NCI-H1694 (cell line): ENCODE measurements around the gene TNFRSF25.

Experiments used
- DNase-seq: peaks from one replicate; lab custom pipeline; 2025; lab: John Stamatoyannopoulos, UW

Gene TNFRSF25

GRCh38 chr1:6487804-6488484 lies 22.0 kb upstream of the TNFRSF25 start:
- DNase-seq, result no peak

GRCh38 chr1:6486433-6487011 lies 20.5 kb upstream of the TNFRSF25 start:
- DNase-seq, result peak; percentile 71

- no peak for DNase-seq
Observed at GRCh38 chr1:6485168-6486101, 19.5 kb upstream of the TNFRSF25 start.

DNA sequence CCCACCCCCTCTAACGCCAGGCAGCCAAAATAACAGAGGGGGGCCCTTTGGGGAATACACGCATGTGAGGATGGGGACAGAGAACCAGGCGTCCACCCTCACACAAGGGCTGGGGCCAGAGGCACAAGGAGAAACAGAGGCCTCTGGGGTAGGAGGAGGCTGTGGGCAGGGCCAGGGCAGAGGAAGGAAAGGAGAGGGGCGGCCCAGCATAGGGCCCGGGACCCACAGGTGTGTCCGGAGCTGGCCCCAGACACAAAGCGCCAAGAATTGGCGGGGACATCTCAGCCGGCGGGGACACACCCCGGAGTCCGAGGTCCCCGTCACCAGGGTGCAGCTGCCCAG lies 18.8 kb upstream of the TNFRSF25 start:
- DNase-seq, result no peak

DNA sequence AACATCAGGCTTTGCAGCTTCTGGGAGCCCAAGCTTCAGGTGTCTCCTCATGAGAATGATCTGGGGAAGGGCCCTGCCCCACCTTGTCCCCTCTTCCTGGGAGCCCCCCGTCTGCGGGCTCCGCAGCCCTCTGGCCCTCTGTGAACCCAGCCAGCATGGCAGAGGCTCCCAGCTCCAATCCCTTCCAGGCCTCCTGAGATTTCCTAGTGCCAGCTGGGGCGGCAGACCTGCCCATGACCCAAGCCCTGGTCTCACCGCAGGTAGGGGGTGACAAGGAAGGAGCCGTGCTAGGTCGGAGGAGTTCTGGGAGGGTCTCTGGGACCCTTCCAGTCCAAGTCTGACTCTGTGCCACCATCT lies 17.8 kb upstream of the TNFRSF25 start:
- DNase-seq, result no peak

DNA sequence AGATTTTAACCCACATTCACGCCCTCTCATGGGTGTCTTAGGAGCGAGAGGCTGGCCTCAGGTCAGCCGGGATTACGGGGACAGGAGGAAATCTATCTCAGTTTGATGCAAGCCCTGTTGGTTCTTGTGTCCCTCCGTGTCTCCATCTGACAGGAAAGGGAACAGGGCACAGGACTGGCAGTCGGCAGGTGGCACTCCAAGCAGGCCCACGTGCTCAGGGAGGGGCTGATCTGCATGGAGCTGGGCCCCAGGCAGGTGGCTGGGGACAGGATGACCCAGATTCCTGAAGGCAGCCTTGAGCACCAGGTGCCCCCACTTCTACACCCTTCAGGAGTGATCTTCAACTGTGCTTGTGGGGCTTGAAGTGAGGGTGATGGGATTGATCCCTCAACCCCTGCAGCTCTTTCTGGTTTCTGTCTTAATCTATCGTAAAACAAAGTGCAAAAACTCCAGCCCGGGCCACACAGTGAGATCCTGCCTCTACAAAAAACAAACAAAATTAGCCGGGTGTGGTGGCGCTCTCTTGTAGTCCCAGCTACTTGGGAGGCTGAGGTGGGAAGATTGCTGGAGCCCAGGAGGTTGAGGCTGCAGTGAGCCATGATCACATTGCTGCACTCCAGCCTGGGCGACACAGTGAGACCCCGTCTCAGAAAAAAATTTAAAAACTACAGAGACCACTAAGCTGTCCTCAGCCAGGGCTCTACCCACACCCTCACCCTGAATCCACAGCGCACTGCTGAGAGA lies 17.2 kb upstream of the TNFRSF25 start:
- no peak for DNase-seq

- DNase-seq, result no peak
Observed at GRCh38 chr1:6481820-6482219, 15.8 kb upstream of the TNFRSF25 start.

DNA sequence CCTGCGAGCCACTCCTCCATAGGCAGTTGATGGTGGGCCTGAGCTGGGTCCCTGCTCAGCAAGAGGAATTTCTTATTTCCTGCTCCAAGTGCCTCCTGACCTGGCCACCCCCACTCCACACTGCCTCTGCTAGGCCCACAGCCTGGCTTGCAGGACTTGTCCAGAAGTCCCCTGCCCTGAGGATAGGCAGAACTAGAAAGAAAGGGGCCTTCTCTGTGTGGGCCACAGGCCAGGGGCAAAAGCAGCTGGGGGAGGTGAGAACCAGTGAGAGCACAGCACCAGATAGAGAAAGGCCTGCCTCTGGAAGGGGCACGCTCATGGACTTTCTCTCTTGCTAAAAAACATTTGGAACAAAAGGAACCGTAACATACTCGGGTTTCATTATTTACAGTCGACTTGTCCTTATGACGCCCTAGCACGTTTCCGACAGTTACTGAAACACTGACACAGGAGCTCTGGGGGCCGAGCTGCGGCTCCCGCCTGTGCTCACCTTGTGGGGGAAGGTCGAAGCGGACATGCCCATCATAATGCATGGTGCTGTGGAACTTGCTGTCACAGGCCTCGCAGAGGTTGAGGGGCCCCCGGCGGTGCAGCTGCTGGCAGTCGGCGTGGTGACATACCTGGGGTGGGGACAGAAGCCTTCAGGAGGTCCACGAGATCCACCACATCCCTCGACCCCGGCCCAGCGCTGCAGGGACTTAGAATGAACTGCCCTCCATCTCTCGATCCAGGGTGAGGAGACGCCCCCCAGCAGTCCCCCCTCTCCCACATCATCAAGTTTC lies 11.3 kb upstream of the TNFRSF25 start:
- DNase-seq, result no peak

DNA sequence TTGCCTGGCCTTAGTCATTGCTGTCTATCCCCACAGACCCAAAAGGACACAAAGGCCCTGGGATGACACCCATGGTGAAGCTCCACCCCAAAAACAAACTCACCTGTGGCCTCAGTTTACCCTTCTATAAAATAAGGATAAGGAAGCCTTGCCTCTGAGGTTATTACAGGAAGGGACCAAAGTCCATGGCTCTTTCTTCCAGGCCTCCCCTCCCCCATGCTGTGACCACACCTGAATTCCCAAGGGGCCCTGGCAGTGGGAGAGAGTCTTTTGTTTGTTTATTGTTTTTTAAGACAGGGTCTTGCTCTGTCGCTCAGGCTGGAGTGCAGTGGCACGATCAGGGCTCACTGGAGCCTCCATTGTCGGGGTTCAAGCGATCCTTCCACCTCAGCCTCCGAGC lies 10.5 kb upstream of the TNFRSF25 start:
- no peak for DNase-seq

DNA sequence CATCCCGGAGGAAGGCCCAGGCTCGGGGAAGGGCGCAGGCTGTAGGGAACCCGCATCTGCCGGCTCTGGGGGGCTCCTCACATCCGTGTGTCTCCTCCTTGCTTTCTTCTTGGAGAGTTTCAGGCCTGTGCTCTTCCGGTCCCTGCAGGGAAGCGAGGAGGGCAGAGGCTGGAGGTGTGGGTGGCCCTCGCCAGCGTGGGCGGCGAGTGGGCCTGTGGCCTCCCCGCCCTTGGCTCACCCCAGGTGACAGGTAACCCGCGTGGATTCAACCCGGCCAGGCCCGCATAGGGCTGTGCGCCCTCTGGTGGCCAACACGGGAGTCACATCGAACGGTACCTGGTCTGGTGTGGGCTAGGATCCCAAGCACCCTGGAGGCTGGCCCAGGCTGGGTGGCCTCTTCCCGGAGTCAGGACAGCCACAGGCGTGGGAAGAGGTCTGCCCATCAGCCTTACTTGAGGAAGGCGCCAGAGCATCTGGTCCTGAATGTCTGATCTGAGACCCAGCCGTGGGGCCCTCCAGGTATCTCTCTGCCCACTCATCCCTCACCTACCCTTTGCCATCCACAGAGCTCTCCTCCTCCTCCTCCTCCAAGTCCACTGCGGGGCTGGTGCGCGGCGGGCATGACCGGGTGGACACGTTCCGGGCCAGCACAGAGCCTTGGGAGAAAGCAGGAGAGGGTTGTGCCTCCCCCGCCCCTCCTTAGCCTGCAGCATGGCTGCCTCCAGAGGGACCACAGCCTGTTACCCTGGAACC lies 9.6 kb upstream of the TNFRSF25 start:
- DNase-seq, result no peak

GRCh38 chr1:6474815-6475282 lies 8.9 kb upstream of the TNFRSF25 start:
- no peak for DNase-seq

DNA sequence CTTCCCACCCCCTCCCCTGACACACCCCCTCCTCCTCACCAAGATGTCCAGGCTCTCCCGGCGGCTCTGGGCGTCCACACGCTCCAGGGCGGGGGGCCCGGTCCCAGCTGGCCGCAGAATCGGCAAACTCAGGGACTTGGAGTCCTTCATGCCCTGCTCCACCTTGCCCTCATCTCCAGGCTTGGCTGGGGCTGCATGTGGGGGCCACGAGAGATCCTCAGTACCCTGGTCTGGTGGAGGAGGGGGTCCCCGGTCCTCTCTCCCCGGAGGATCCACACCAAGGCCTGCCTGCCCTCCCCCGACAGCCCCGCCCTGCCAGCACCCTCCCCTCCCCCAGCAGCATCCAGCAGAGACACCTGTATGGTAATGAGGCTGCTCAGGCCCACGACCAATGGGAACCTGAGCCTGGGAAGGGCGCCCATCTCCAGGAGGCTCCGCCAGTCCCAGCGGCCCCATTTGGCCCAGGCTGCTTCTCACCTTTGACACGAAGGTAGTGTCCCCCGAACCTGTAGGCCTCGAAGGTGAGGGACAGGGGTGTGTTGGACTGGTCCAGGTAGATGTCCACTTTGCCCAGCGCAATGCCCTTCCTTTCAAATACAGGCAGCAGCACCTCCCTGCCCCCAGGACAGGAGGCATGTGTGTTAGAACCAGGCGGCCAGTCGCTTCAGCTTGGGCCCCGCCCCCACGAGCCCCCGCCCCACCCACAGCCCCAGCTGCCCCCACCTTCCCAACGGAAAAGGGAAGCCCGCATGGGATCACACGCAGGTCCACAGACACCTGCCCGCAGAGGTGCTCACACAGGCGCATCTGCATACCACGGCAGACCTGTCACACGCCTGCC lies 8.2 kb upstream of the TNFRSF25 start:
- no peak for DNase-seq

GRCh38 chr1:6473156-6473555 lies 7.2 kb upstream of the TNFRSF25 start:
- no peak for DNase-seq

DNA sequence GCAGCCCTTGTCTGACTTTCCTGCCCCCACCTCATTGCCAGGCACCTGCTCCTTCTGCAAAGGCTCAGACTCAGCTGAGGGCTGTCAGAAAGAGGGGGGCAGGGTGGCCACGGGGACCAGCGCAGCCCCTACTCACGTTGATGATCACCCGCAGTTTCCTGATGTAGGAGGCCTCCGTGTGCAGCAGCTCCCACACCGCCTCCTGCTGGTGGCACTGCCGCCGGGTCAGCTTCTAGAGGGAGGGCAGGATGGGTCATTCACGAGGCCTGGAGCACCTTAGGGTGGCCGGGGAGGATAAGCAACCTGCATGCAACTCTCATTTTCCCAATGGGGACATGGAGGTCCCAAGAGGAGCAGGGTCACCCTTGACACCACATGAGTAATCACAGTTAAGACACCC lies 6.4 kb upstream of the TNFRSF25 start:
- DNase-seq, result no peak

- DNase-seq, result no peak
Observed at GRCh38 chr1:6471970-6472368, 6.0 kb upstream of the TNFRSF25 start.

DNA sequence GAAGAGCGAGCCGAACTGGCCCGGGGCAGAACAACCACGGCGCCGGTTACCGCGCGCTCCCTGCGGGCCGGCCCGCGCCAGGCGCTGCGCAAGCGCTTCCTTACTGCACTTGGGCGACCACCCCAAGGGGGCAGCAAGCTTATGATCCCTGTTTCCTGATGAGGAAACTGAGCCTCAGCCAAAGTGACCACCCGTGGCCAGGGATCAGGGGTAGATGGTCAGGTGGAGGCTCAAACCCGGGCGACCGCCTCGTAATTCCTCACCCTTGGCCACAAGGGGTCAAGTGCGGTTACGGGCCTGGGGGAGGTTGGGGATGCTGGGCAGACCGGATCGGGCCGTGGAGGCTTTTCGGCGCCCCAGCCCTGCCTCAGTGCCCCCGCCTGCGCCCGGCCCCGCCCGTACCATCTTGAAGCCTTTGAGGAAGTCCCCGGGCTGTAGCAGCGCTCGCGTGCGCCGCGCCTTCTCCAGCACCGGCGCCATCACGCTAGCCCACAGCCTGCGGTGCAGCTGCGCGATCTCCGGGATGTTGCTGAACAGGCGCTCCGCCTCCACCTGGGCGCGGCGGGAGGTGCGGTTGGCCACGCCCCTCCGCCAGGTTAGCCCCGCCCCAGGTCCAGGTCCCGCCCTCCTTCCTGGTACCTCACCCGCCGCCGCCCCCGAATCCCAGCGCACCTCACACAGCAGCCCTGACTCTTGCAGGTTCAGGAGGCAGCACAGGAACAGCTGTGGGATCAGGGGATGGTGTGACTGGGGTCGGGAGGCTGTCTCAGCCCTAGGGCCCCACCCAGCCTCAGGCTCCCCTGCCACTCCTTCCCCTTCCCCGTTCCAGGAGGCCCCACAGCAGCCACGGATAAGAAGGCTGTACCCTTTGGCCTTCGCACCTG lies 5.4 kb upstream of the TNFRSF25 start:
- DNase-seq, result no peak

DNA sequence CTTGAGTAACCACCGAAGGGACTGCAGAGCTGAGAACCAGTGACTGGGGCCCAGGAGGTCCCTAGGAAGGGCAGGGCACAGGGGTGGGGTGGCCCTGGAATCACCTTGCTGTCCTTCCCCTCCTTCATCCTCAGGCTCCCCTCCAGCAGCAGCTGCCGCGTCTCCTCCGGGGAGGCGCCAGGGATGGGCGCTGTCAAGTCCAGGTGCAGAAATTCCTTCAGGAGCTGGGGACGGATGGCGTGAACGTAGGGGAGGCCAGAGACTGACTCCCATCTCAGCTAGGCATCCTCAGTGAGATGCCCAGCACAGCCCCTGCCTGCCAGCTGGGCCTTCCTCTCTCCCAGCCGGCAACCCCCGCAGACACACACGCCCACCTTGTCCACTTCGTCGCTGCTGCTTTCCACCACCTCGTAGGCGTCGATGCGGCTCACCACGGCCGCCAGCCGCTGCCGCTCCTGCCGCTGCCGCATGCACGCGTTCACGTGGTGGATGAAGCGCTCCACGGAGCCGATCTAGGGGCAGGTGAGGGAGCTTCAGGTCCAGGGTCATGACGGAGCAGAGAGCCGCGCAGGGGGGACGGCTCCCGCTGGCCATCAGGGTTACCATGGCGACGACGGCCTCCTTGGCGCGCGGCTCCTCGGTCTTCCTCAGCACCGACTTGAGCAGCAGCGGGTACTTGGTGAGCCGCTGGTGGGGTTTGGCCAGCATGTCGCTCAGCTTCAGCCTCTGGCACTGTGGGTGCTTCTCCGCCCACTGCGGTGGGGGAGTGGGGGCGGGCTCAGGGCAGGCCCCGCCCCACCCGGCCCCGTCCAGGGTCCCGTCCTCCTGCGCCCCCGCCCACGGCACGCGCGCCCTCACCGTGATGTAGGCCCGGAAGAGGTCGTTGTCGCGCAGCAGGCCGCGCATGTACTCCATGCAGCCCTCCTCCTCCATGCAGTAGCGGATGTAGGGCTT lies 4.4 kb upstream of the TNFRSF25 start:
- DNase-seq, result no peak
